ENCODE data around the gene CEACAM5.

GRCh38 chr19:41741244-41741554 lies 32.8 kb downstream of the CEACAM5 start:
- no peak for TF ChIP-seq CTCF (IDR thresholded peaks at IDR 0.05)
- TF ChIP-seq POLR2AphosphoS5 (IDR thresholded peaks at IDR 0.05), result no peak

Data from transverse colon (tissue), 4 donors.